Measurements from ENCODE around the gene RP9. TPM values are rescaled to one million over a fixed set of nuclear protein-coding genes. Genes with fewer than 3 reads are reported as not detected.

The RP9 gene
- total and polyA plus RNA-seq, 2 of the 4 experiments (the other 2 are of a cell fraction): 9.5 to 18.1 TPM

GRCh38 chr7:33108554-33109004 is 625 bp downstream of the RP9 start:
- no peak for TF ChIP-seq RCOR1 (IDR thresholded peaks at IDR 0.05; ENCODE audit: insufficient replicate concordance, low read length)
- TF ChIP-seq, protein P1, sequence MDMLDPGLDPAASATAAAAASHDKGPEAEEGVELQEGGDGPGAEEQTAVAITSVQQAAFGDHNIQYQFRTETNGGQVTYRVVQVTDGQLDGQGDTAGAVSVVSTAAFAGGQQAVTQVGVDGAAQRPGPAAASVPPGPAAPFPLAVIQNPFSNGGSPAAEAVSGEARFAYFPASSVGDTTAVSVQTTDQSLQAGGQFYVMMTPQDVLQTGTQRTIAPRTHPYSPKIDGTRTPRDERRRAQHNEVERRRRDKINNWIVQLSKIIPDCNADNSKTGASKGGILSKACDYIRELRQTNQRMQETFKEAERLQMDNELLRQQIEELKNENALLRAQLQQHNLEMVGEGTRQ (IDR thresholded peaks at IDR 0.05; ENCODE audit: low read depth, low read length): no peak
- no peak for TF ChIP-seq POLR2A (IDR thresholded peaks at IDR 0.05; ENCODE audit: low read depth, low read length)
- no peak for TF ChIP-seq NFE2L2 (IDR thresholded peaks at IDR 0.05; ENCODE audit: low read depth, low read length)
- TF ChIP-seq MAZ (IDR thresholded peaks at IDR 0.05; ENCODE audit: borderline replicate concordance, low read depth, low read length): no peak
- no peak for TF ChIP-seq BHLHE40 (IDR thresholded peaks at IDR 0.05; ENCODE audit: low read depth, low read length)
- peak overlapping the region; percentile 95 for H2AFZ ChIP-seq (replicated peaks; ENCODE audit: low read length, poor library complexity)
- 0 out of 2 replicates have a peak overlapping the region, but pooled peaks have one; percentile 41 for H3K14ac ChIP-seq (replicated peaks; ENCODE audit: low read depth, low read length)
- no peak overlapping the region for H4K91ac ChIP-seq (ENCODE audit: insufficient read depth, low read depth, low read length)
- no peak overlapping the region for H2AK5ac ChIP-seq (ENCODE audit: low read depth, low read length)
- H3K9me3 ChIP-seq (ENCODE audit: control insufficient read depth, insufficient read depth, low read length): no peaks in the 10 kb centered on the region
- peaks cover under 1% of the 10 kb centered on the region for H3K36me3 ChIP-seq (ENCODE audit: control insufficient read depth, insufficient read depth, low read length)
- peaks cover 6% of the 10 kb centered on the region; the same call in 1 of the 2 replicates for H3K27me3 ChIP-seq (ENCODE audit: control insufficient read depth, insufficient read depth, low read length)
- in situ Hi-C loops (cut with MboI; ENCODE audit: low sequenced_read_pairs) (no loop called here), intact Hi-C loops (cut with micrococcal nuclease) (loop anchor here (2.0 to 5.0 kb wide), 5 partner anchors 151 to 614 kb away; partner anchors contain the start of genes AVL9, FKBP9 and KBTBD2), dilution Hi-C loops (cut with HindIII; ENCODE audit: low sequenced_read_pairs, unreplicated experiment) (no loop called here)
- peak overlapping the region; percentile 100 for H3K4me2 ChIP-seq (ENCODE audit: low read depth, low read length)
- H3K4ac ChIP-seq (ENCODE audit: low read depth, low read length): peak overlapping the region; percentile 68
- no TSS peak for BruUV-seq (replicated peaks)
- peak overlapping the region; percentile 71; the same call in 1 of the 2 replicates for H3K56ac ChIP-seq (ENCODE audit: extremely low read depth, insufficient read depth, low read length)
- H4K5ac ChIP-seq (ENCODE audit: low read depth, low read length): no peak overlapping the region; the same call in 1 of the 2 replicates
- H3K4me1 ChIP-seq (ENCODE audit: control insufficient read depth, insufficient read depth, low read length): peaks cover 6% of the 10 kb centered on the region
- H2AK9ac ChIP-seq (replicated peaks; ENCODE audit: low read depth, low read length, poor library complexity): peak overlapping the region; percentile 60
- CTCF ChIA-PET: interaction anchor here (0.7 to 1.6 kb wide), 5 partner anchors 22 to 301 kb away, joined by 3 to 5 read pairs (median 3); no protein-coding TSS in a partner anchor
- peaks cover 13% of the 10 kb centered on the region for H4K20me1 ChIP-seq (ENCODE audit: insufficient read depth, low read length)
- H2BK5ac ChIP-seq (ENCODE audit: low read depth, low read length, poor library complexity, severe bottlenecking): no peak overlapping the region
- H3K4me3 ChIP-seq (ENCODE audit: insufficient read depth, low read depth, low read length): peak overlapping the region; percentile 92
- DNase-seq: no peak
- POLR2A ChIA-PET (ENCODE audit: unreplicated experiment): no interaction called here
- H3K9me1 ChIP-seq (ENCODE audit: insufficient read depth, low read length): no peaks in the 10 kb centered on the region
- peak overlapping the region; percentile 8 for H3K23ac ChIP-seq (ENCODE audit: low read depth, low read length)
- no peak overlapping the region for H3K18ac ChIP-seq (ENCODE audit: low read depth, low read length)
- ATAC-seq (ENCODE audit: low read depth): peak; percentile 1
- no peak overlapping the region for H2BK15ac ChIP-seq (ENCODE audit: low read depth, low read length)
- H2BK120ac ChIP-seq (ENCODE audit: low read depth, low read length): no peak overlapping the region
- H3K9ac ChIP-seq (ENCODE audit: low read depth, low read length): peak overlapping the region; percentile 77
- 0% methylated on average over 4 of the region's 10 CpGs; no CpG with 5 or more reads in 1 of the 2 experiments for WGBS, 2 experiments (ENCODE audit: extremely low coverage in 2 of 2, insufficient read length in 1 of 2)
- H3K79me1 ChIP-seq (ENCODE audit: low read depth in 1 of 2, low read length in 2 of 2): peaks cover 26 to 36% of the 10 kb centered on the region in 2 experiments
- H4K8ac ChIP-seq (ENCODE audit: low read depth in 2 of 2, low read length in 2 of 2): peak overlapping the region in 1 of 2 experiments; percentile 63; a peak in 1 of 4 replicates
- no peak overlapping the region for H2BK20ac ChIP-seq (ENCODE audit: low read depth, low read length)
- H3K27ac ChIP-seq (ENCODE audit: insufficient read depth, low read length): peak overlapping the region; percentile 62
